ENCODE data around the gene VCL. TPM values are rescaled to one million over a fixed set of nuclear protein-coding genes. Genes with fewer than 3 reads are reported as not detected.

Gene VCL
- total and polyA plus RNA-seq, 2 of the 8 experiments (the other 6 are each of a cell fraction or from before 2014, with no cell fraction given) = 119 to 377 TPM

- no peak for TF ChIP-seq CHD7 (IDR thresholded peaks at IDR 0.05; ENCODE audit: insufficient replicate concordance, low read length)
Measured at GRCh38 chr10:74071157-74071556, 73.2 kb downstream of the VCL start (continued).

Measured in H1 (cell line).